Stimulated activated CD8-positive, alpha-beta memory T cell treated with anti-CD3 and anti-CD28 coated beads, Interleukin-2, amount 100 ng/mL, for 1 hour (primary cell): ENCODE data around the gene TMEM135.

Experiments used
- DNase-seq, 2 donors: peaks; one replicate each; pipeline ENCODE4 v3.0.0-alpha.2; 2020; ENCODE audit warnings: low read depth in 2 of 2

Gene TMEM135

DNA sequence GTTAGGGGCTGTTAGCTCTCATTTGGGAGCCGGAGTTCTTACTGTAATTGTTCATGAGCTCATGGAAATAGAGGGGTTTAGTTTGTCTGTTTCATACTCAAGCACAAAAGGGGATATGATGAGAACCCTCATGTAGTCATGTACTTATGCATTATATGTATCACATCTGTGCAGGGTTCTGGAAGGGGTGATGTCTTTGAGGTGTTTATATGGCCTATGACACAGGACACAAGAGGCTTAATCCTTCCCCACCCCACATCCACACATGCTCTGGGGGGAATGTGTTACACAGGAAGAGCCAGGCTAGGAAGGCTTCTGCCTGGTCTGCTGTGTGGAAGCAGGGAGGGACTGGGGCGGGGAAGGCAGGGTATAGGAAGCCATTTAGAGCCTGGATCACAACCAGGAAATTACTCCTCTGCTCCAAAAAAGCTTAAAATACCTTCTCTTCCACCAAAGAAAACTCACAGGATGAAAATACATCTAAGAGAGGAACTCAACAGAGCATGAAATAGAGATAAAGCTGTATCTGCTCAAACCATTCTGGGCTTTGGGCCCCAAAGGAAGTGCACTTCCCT, 316.1 kb downstream of the TMEM135 start:
- no peak for DNase-seq

DNA sequence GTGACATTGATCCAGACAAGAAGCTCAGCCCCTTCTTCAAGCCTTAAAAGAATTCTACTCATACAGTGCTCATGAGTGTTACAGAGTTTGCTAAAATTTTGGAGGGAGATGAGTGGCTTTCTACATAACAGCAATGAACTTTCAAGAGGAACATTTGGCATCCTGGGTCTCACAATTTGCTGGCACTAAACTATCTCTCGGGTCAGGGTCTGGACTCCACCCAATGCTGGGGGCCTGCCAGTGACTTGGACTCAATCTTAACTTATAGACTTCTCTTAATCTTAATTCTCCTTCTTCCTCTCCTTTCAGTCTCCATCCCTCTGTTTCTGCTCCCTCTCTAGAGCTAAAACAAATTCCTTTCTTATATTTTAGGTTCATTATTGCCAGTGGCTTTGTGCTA, 317.9 kb downstream of the TMEM135 start:
- DNase-seq: no peak

DNA sequence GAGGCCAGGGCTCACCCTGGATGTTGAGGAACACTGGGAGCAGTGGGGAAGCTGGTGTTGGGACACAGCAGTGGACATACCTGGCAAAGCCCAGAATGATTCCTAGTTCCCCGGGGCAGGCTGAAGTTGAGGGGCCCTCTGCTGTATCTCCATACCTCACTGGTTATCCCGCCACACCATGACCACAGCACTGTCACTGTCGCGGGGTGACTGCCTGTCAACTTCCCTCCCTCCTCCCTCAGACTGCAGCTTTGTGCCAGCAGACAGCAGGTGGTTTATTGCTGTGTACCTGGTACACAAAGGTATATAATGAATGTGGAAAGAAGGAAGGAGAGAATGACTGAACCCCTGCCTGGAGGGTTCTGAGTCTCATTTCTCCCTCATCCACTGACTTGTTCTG, 318.7 kb downstream of the TMEM135 start:
- DNase-seq: no peak

DNA sequence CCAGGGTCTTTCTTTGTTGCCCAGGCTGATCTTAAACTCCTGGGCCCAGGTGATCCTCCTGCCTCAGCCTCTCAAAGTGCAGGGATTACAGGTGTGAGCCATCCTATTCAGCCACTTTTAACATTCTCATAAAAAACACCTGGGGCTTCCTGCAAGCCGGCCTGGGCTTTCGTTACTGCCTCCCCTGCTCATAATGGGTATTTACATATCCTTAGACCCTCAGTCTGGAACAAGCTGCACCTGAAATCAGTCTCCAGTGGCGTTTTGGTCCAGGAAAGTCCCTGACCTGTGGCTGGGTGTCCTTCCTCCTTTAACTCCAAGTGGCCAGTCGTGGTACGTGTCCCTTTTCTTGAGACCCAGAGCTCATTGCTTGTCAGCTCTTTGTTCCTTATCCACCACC, 320.7 kb downstream of the TMEM135 start:
- DNase-seq: no peak

DNA sequence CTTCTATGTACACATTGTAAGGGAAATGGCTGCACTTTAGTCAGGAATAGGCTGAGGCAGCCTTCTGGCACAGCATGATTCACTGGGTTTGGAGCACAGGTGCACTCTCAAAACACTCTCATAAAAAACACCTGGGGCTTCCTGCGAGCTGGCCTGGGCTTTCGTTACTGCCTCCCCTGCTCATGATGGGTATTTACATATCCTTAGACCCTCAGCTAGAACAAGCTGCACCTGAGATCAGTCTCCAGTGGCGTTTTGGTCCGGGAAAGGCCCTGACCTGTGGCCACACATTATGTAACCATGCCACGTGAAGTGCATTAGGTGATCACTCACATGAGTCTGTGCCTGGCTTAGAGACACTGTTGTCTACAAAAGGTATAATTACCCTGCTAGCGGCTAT, 321.7 kb downstream of the TMEM135 start:
- DNase-seq: no peak

DNA sequence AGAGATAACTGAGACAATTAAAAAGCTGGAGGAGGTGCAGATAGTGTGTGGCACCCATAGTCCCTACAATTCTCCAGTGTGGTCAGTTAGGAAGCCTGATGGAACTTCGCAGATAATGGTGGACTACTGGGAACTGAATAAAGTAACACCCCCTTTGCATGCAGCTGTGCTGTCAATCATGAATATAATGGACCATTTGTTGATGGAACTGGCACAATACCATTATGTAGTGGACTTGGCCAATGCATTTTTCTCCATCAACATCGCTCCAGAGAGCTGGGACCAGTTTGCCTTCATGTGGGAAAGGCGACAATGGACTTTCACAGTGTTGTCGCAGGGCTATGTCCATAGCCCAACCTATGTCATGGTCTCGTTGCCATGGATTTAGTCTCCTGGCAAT, 324.2 kb downstream of the TMEM135 start:
- DNase-seq: no peak

DNA sequence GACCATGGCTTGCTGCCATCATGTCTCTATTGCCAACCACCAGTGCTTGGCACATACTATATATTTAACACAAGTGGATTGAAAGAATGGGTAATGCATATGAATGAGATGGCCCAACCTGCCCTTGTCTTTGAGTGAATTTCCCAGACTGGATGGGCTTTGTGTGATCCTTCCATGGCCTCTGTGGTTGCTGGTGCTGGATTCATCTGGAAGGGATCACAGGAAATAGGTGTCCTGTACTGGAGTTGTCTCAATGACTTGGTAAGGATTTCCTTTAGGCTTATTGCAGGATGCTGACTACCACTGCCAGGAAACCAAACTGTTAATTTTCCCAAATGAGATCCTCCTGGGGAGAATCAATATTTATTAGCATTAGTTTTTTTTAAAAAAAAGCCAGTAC, 328.6 kb downstream of the TMEM135 start:
- DNase-seq: no peak

DNA sequence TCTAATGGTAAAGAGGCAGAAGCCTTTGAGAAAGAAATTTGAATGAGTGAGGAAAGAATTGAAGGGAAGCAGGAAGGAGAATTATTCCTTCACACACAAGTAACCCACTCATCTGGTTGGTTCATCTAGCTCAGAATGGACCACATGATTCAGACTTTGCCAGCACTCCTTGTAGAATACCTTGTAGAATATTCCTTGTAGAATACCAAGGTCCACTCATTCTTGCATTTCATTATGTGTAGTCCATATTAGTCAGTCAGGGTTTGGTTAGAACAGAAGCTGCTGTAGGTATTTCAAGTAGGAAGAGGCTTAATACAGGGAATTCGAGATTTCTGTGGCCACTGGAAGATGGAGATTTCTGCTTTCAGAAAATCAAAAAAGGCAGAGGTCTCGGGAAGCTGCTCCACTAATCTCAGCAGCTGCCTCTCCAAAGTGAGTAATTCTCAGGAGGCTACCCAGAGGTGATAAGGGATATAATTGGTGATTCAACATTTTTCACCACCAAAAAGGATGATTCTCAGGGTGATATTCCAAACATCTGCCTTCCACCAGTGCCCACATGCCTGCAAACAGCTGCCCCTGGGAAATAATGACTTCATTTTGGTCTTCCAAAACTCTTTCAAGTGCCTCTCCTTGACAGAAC, 329.1 kb downstream of the TMEM135 start:
- DNase-seq: no peak

DNA sequence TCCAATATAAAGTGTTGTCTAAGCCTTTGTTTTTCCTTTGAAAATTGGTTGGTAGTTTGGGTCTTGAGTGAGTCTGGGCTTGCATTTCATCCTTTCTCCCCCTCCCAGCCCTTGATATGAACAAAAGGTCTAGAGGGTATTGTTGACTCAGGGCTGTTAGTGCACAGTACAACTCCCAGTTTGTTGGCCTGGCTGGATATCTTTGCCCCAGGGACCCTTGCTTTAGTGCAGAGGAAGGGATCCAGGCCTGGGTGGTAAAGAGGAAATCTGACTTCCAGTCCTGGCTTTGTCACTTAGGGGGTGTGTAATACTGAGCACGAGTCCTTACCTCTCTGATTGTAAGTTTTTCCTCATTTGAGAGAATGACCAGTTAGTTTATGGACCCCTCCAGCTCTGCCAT, 330.4 kb downstream of the TMEM135 start:
- DNase-seq: no peak

DNA sequence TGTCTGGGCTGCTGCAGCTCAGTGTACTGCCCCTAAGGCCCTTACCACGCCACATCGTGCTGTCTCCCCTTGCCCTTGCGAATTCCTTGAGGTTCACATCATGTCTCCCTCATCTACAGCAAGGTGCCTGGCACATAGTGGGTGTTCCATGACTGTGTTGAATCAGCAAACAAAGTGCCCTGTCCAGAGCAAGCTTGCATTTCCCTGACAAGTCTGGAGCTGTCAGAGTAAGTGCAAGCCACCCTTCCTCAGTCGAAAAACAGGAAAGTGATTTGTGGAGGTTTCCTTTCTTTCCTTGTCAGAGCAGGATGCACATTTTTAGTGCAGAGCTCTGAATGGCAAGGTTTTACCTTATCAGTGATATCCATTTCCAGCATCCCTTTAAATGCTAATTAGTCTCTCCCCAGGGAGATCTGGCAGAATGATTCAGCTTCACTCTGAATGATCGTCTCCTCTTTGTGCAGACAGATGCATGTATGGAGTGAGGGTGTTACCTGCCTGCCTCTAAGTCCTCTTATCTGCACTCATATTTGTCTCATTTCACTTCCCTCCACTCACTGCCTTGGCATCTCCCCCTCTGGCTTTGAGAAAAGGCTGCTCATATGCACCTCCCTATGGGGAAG, 331.2 kb downstream of the TMEM135 start:
- no peak for DNase-seq

DNA sequence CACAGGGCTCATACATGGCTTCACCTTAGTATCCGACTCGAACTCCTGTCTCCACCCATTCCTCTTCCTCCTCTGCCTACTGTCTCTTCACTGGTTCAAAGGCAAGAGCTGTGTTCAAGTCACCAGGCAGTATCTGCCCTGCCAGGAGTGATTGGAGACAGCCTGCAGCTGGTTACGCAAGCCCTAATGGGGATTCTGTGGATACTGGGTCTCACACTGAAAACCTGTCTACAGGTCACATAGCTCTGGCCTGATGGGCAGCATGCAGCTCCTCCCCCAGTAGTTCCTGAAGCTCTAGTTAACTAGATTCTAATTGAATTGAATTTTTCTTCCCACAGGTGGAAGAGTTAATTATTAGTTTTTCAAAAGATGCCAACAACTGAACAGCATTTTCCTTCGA, 332.2 kb downstream of the TMEM135 start:
- DNase-seq: no peak

DNA sequence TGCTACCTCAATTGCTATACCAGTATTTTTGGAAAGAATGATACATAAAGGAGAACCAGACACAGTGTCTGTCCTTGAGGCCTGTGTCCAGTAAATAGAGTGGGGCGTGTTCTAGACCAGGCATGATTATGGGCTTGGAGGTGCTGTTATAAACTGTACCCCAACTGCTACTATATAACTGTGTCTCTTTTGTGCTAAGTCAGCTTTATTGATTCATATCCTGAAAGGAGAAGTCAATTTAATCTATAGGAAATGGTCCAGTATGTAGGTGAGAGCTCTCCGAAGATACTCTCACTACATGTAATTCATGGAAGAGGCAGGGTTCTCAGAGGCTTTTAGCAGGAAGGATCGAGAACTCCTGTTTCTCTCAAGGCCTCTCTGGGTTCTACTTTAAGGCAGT, 334.3 kb downstream of the TMEM135 start:
- no peak for DNase-seq
